Retinal pigment epithelial cell (primary cell): ENCODE measurements around the gene SKI.

Source experiments
- DNase-seq: peaks from one replicate; pipeline ENCODE4 v3.0.0-alpha.2; 2010; ENCODE audit warnings: low read depth
- H3K4me3 ChIP-seq: 2 replicates; pipeline ENCODE4 v1.5.1; 2011; ENCODE audit warnings: mild to moderate bottlenecking, low read length, control low read depth, moderate library complexity
- CTCF ChIP-seq: conservative IDR thresholded peaks from 2 replicates; pipeline ENCODE4 v1.5.1; 2011; ENCODE audit warnings: low read depth, low read length, control low read depth, inconsistent platforms

The SKI gene

GRCh38 chr1:2335721-2336455 lies 107.8 kb downstream of the SKI start:
- no peak overlapping the region for H3K4me3 ChIP-seq
- DNase-seq, result no peak
- no peak for TF ChIP-seq CTCF

GRCh38 chr1:2336499-2336898 lies 108.4 kb downstream of the SKI start:
- DNase-seq, result no peak
- TF ChIP-seq CTCF, result no peak

GRCh38 chr1:2337081-2337480 lies 109.0 kb downstream of the SKI start:
- no peak overlapping the region for H3K4me3 ChIP-seq
- TF ChIP-seq CTCF, result no peak
- DNase-seq, result no peak

More at GRCh38 chr1:2336499-2336898, 108.4 kb downstream of the SKI start:
- no peak overlapping the region for H3K4me3 ChIP-seq

GRCh38 chr1:2337501-2337900 lies 109.4 kb downstream of the SKI start:
- TF ChIP-seq CTCF, result no peak
- H3K4me3 ChIP-seq, result no peak overlapping the region
- DNase-seq, result no peak

GRCh38 chr1:2339206-2340085 lies 111.3 kb downstream of the SKI start:
- no peak for TF ChIP-seq CTCF
- DNase-seq, result no peak
- no peak overlapping the region for H3K4me3 ChIP-seq

- TF ChIP-seq CTCF, result no peak
- no peak for DNase-seq
- no peak overlapping the region for H3K4me3 ChIP-seq
Measured at GRCh38 chr1:2340086-2340917, 112.2 kb downstream of the SKI start.
